Colon (tissue), 2 donors: ENCODE data around the gene PPP6R3.
"Not testable (repeated sequence)": the region's sequence is repeated elsewhere in the genome, so short reads cannot be mapped to it uniquely, and the experiment has no call there.

ENCODE experiments used
- FAIRE-seq: peaks from 2 replicates; lab custom pipeline; 2012; peaks lifted over from hg19 to GRCh38; lab: Jason Lieb, UNC
- donor health status: control.
- donor health status: control.

PPP6R3 gene

GRCh38 chr11:68609761-68610160, 149.2 kb downstream of the PPP6R3 start:
- no peak for FAIRE-seq

- no peak for FAIRE-seq
Measured at GRCh38 chr11:68610452-68611116, 150.0 kb downstream of the PPP6R3 start.

GRCh38 chr11:68615657-68616056, 155.1 kb downstream of the PPP6R3 start:
- no peak for FAIRE-seq

GRCh38 chr11:68617925-68618809, 157.6 kb downstream of the PPP6R3 start:
- FAIRE-seq: no peak

DNA sequence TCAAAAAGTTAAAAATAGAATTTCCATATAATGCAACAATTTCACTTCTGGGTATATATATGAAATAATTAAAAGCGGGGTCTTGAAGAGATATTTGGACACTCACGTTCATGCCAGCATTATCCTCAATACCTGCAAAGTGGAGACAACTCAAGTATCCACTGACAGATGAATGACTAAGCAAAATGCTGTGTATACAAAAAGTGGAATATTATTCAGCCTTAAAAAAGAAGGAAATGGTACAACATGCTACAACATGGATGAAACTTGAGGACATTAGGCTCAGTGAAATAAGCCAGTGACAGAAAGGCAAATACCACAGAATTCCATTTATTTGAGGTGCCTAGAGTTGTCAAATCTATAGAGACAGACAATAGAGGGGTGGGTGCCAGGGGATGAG, 161.3 kb downstream of the PPP6R3 start:
- no peak for FAIRE-seq

DNA sequence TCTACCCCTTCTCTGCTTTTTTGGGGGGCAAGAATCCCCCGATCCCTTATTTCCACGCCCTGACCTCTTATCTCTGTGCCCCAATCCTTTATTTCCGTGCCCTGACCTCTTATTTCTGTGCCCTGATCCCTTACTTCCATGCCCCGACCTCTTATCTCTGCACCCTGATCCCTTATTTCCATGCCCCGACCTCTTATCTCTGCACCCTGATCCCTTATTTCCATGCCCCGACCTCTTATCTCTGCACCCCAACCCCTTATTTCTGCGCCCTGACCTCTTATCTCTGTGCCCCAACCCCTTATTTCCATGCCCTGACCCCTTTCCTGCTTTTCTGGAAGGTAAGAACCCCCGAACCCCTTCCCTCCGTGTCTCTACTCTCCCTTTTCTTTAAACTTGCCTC, 163.2 kb downstream of the PPP6R3 start:
- FAIRE-seq: not testable (repeated sequence)

GRCh38 chr11:68625069-68625468, 164.5 kb downstream of the PPP6R3 start:
- FAIRE-seq: not testable (repeated sequence)

DNA sequence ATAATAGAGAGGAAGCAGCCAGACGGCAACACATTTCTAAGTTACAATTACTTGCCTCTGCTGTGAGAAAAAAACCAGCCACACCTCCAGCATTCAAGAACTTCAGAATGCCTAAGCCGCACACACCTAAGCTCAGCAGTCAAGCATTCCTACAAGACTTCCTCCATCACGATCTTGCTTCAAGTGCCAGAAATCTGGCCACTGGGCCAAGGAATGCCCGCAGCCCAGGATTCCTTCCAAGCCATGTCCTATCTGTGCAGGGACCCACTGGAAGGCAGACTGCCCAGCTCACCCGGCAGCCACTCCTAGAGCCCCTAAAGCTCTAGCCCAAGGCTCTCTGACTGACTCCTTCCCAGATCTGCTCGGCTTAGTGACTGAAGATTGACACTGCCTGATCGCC, 165.7 kb downstream of the PPP6R3 start:
- not testable (repeated sequence) for FAIRE-seq

GRCh38 chr11:68628837-68629236, 168.3 kb downstream of the PPP6R3 start:
- FAIRE-seq: not testable (repeated sequence)

DNA sequence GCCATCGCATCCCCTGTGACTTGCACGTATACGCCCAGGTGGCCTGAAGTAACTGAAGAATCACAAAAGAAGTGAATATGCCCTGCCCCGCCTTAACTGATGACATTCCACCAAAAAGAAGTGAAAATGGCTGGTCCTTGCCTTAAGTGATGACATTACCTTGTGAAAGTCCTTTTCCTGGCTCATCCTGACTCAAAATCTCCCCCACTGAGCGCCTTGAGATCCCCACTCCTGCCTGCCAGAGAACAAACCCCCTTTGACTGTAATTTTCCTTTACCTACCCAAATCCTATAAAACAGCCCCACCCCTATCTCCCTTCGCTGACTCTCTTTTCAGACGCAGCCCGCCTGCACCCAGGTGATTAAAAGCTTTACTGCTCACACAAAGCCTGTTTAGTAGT, 171.8 kb downstream of the PPP6R3 start:
- not testable (repeated sequence) for FAIRE-seq

GRCh38 chr11:68632802-68633201, 172.2 kb downstream of the PPP6R3 start:
- no peak for FAIRE-seq

DNA sequence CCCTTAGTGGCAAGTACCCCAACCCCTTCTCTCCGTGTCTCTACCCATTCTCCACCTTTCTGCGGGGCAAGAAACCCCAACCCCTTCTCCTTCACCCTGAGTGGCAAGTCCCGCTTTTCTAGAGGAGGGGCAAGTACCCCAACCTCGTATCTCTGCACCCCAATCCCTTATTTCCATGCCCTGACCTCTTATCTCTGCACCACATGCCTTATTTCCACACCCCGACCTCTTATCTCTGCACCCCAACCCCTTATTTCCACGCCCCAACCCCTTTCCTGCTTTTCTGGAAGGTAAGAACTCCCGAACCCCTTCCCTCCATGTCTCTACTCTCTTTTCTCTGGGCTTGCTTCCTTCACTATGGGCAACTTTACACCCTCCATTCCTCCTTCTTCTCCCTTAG, 174.1 kb downstream of the PPP6R3 start:
- FAIRE-seq: not testable (repeated sequence)

DNA sequence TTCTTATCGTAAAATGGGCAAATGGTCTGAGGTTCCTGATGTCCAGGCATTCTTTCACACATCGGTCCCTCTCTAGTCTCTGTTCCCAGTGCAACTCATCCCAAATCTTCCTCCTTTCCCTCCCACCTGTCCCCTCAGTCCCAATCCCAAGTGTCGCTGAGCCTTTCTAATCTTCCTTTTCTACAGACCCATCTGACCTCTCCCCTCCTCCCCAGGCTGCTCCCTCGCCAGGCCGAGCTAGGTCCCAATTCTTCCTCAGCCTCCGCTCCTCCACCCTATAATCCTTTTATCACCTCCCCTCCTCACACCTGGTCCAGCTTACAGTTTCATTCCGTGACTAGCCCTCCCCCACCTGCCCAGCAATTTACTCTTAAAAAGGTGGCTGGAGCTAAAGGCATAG, 174.6 kb downstream of the PPP6R3 start:
- FAIRE-seq: not testable (repeated sequence)

GRCh38 chr11:68635883-68636282, 175.3 kb downstream of the PPP6R3 start:
- FAIRE-seq: not testable (repeated sequence)

GRCh38 chr11:68639322-68639721, 178.8 kb downstream of the PPP6R3 start:
- not testable (repeated sequence) for FAIRE-seq

GRCh38 chr11:68641880-68642279, 181.3 kb downstream of the PPP6R3 start:
- FAIRE-seq: no peak

DNA sequence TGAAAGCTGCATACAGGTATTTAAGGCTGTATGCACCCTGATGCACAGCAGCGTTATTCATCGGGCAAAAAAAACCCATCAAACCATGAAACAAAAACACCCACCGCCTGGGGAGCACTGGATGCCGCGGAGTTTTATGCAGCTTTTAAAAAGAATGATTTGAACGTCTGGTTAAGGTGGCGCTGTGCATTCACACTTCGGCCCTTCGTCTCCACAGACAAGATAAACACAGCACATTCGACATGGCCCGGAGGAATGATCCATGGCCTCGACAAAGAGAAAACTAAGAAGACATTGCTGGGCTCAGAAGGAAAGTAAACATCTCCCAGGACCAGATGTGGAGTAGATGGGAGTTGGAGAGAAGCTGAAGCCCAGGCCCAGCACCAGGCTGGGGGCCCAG, 183.0 kb downstream of the PPP6R3 start:
- no peak for FAIRE-seq

- no peak for FAIRE-seq
Measured at GRCh38 chr11:68646832-68647231, 186.3 kb downstream of the PPP6R3 start.

DNA sequence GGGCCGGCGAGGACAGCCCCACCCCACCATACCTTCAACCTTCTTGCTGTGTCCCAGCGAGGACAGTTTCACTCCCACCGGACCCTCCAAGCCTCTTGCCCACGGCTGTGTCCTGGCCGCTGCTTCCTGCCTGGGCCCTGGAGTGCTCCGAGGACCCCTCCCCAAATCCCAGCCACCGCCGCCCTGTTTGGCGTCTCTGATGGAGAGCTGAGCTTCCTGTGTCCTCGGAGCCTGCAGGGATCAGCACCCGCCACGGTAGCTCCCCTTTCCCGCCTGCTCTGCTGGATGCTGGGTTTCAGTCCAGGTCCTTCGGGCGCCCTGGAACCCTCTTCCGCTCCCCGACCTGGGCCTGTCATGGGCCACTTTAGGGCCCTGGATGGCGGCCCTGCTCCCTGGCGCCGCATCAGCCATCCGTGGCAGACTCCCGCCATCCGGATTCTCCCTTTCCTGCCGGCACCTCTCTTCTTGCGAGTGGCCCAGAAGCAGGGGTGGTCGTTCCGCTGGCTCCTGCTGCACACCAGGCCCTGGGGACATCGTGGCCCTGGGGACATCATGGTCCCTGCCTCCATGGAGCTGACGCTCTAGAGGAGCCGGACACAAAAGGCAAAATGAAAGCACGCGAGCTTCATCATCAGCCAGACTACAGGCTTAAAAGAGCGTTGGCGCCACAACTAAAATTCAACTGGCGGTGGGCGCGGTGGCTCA, 189.5 kb downstream of the PPP6R3 start:
- no peak for FAIRE-seq

- no peak for FAIRE-seq
Measured at GRCh38 chr11:68650801-68651200, 190.2 kb downstream of the PPP6R3 start.

- FAIRE-seq: no peak
Measured at GRCh38 chr11:68651208-68651984, 190.8 kb downstream of the PPP6R3 start.
